ENCODE data around the gene SF3B3. TPM values are rescaled to one million over a fixed set of nuclear protein-coding genes. Genes with fewer than 3 reads are reported as not detected.
A peak's percentile ranks its signal among the peaks of the same experiment; 100 is the strongest.
"Not testable (repeated sequence)": the region's sequence is repeated elsewhere in the genome, so short reads cannot be mapped to it uniquely, and the experiment has no call there.

SF3B3 gene
- total RNA-seq, 5 donors from 2014 or later (not counting 1 experiment from before 2014, with no cell fraction given), result 202 to 291 (median 264) TPM

DNA sequence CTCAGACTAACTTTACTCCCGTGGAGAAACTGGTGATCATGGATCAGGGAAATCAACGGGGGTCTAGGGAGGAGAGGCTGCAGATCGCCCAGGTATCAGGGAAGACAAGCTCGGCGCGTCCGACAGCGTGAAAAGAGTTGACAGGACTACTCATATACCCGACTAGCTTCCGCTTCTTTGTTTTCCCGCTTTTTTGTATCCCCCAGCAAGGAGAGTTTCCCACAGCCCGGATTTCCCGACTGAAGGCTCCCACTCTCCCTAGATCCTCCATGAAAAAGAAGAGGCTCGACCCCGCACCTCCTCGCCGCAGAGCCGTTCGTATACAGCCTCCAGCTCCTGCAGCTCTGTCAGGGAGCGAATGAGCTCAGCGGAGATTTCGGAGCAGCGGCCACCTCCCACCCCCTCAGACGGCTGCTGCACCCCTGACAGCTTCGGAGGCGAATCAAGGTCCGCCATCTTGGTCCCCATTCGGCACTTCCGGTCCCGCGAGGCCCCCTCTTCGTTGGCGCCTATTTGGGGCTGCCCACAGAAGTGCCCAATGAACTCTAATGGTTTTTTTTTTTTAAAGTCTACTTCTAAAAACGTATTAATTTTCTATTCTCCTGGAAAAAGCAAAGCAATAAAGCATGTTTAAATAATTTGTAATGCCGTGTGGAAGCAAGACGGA lies 407 bp upstream of the SF3B3 start, which contains the start of gene COG4:
Gene COG4, minus strand, starts transcription at position 479 of the 667 bp plus-strand sequence. Its CDS starts 11 bp downstream, at position 468.
- peak within 1 kb of the TSS; percentile 97 to 98 (median 97) for H3K4me3 Mint-ChIP-seq
- Histone ChIP-seq H3K36me3 (ENCODE audit: control insufficient read depth in 2 of 2, extremely low read depth in 1 of 2, insufficient read depth in 1 of 2, low read length in 1 of 2) (peaks cover 0 to 19% of the 10 kb centered on the region in 2 donors), H3K9me3 (no peaks in the 10 kb centered on the region), H3K4me3 (ENCODE audit: control insufficient read depth in 1 of 2, extremely low read depth in 1 of 2, low read length in 1 of 2) (peak within 1 kb of the TSS; percentile 84 to 95), H3K27ac (ENCODE audit: low read length) (peak within 1 kb of the TSS; percentile 97), H3K4me1 (ENCODE audit: control insufficient read depth in 1 of 2, extremely low read depth in 1 of 2, insufficient read depth in 2 of 2, low read length in 2 of 2) (peaks cover 22 to 60% of the 10 kb centered on the region in 2 experiments), H3K27me3 (replicated peaks in 1 of 2; ENCODE audit: control insufficient read depth in 2 of 2, extremely low read depth in 1 of 2, insufficient read depth in 2 of 2, low read length in 1 of 2) (no peaks in the 10 kb centered on the region)
- CTCF ChIA-PET, result interaction anchor here (0.7 to 1.8 kb wide), 3 partner anchors 14 to 177 kb away, joined by 3 to 8 read pairs (median 3); no protein-coding TSS in a partner anchor
- 0% methylated on average over 23 of the region's 36 CpGs for WGBS (ENCODE audit: insufficient coverage)
- H3K4me1 Mint-ChIP-seq, result peaks cover 54 to 61% (median 59%) of the 10 kb centered on the region in 3 donors
- H3K9me3 Mint-ChIP-seq, result no peaks in the 10 kb centered on the region
- no peaks in the 10 kb centered on the region for H3K27me3 Mint-ChIP-seq
- peak; percentile 78 to 86 (median 80) for ATAC-seq (replicated peaks in 1 of 4)
- peak within 1 kb of the TSS; percentile 99 for H3K27ac Mint-ChIP-seq
- POLR2A ChIA-PET, result interaction anchor here (0.5 to 1.0 kb wide), 8 partner anchors 9 to 1198 kb away, joined by 3 to 6 read pairs (median 4); partner anchors contain the start of gene FCSK (in 1 of the 2)
- peak; percentile 75 to 94 (median 89) for DNase-seq
- peaks cover 18% of the 10 kb centered on the region for H3K36me3 Mint-ChIP-seq

DNA sequence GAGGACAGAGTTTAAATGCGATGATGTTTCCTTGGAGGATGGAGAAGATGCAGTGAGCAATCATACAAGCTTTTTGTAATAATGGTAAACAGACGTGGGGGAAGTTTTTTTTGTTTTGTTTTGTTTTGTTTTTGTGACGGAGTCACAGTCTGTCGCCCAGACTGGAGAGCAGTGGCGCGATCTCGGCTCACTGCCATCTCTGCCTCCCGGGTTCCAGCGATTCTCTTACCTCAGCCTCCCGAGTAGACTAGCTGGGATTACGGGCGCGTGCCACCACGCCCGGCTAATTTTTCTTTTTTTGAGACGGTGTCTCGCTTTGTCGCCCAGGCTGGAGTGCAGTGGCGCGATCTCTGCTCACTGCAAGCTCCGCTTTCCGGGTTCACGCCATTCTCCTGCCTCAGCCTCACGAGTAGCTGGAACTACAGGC lies 796 bp downstream of the SF3B3 start:
- peaks cover 65 to 72% (median 71%) of the 10 kb centered on the region in 3 donors for H3K4me1 Mint-ChIP-seq
- ATAC-seq (replicated peaks in 1 of 4), result peak; percentile 7 to 39 (median 8)
- not testable (repeated sequence) for H3K9me3 ChIP-seq; H3K27me3 ChIP-seq (replicated peaks in 1 of 2; ENCODE audit: control insufficient read depth in 2 of 2, extremely low read depth in 1 of 2, insufficient read depth in 2 of 2, low read length in 1 of 2); H3K27me3 Mint-ChIP-seq; H3K9me3 Mint-ChIP-seq
- peak in 33 of 35 experiments; percentile 2 to 61 (median 28) for DNase-seq
- peaks cover 4 to 28% of the 10 kb centered on the region in 2 donors for H3K36me3 ChIP-seq (ENCODE audit: control insufficient read depth in 2 of 2, extremely low read depth in 1 of 2, insufficient read depth in 1 of 2, low read length in 1 of 2)
- peaks cover 29% of the 10 kb centered on the region for H3K36me3 Mint-ChIP-seq
- H3K27ac ChIP-seq (ENCODE audit: low read length), result peak overlapping the region; percentile 97
- H3K4me1 ChIP-seq (ENCODE audit: control insufficient read depth in 1 of 2, extremely low read depth in 1 of 2, insufficient read depth in 2 of 2, low read length in 2 of 2), result peaks cover 24 to 69% of the 10 kb centered on the region in 2 experiments
- H3K4me3 ChIP-seq (ENCODE audit: control insufficient read depth in 1 of 2, extremely low read depth in 1 of 2, low read length in 1 of 2), result peak overlapping the region; percentile 84 to 95
- WGBS (ENCODE audit: insufficient coverage), result under 1% methylated on average over 21 of the region's 24 CpGs
- POLR2A ChIA-PET, result interaction anchor here in 1 of 2 donors (0.5 to 1.7 kb wide), 3 partner anchors 16 to 178 kb away, joined by 4 to 10 read pairs (median 5); partner anchors contain the start of gene DDX19A
- peak overlapping the region; percentile 97 to 98 (median 97) for H3K4me3 Mint-ChIP-seq
- CTCF ChIA-PET, result interaction anchor here (0.8 to 1.4 kb wide), 7 partner anchors 10 to 247 kb away, joined by 3 to 5 read pairs (median 3); no protein-coding TSS in a partner anchor
- peak overlapping the region; percentile 99 for H3K27ac Mint-ChIP-seq

DNA sequence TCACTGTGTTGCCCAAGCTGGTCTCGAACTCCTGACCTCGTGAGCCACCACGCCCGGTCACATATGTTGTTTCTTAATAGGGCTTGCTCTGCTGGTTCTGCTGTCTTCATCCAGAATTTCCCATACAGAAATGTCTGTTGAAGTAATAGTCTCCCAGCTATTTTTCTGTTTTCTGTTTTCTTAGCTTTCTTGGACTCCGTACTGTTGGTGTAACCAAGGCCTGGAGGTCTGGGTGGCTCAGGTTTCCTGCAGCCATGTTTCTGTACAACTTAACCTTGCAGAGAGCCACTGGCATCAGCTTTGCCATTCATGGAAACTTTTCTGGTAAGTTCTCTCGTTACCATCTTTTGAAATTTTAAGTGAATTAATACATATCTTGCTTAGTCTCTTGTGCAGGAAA lies 2.8 kb downstream of the SF3B3 start:
- peaks cover 54 to 63% (median 63%) of the 10 kb centered on the region in 3 donors for H3K4me1 Mint-ChIP-seq
- no peaks in the 10 kb centered on the region for H3K27me3 Mint-ChIP-seq
- Histone ChIP-seq H3K4me3 (ENCODE audit: control insufficient read depth in 1 of 2, extremely low read depth in 1 of 2, low read length in 1 of 2) (no peak overlapping the region), H3K36me3 (ENCODE audit: control insufficient read depth in 2 of 2, extremely low read depth in 1 of 2, insufficient read depth in 1 of 2, low read length in 1 of 2) (peaks cover 4 to 48% of the 10 kb centered on the region in 2 donors), H3K27ac (ENCODE audit: low read length) (no peak overlapping the region), H3K4me1 (ENCODE audit: control insufficient read depth in 1 of 2, extremely low read depth in 1 of 2, insufficient read depth in 2 of 2, low read length in 2 of 2) (peaks cover 24 to 62% of the 10 kb centered on the region in 2 experiments), H3K9me3 (no peaks in the 10 kb centered on the region), H3K27me3 (replicated peaks in 1 of 2; ENCODE audit: control insufficient read depth in 2 of 2, extremely low read depth in 1 of 2, insufficient read depth in 2 of 2, low read length in 1 of 2) (no peaks in the 10 kb centered on the region)
- CTCF ChIA-PET, result no interaction called here
- H3K27ac Mint-ChIP-seq, result peak overlapping the region; percentile 44 to 55
- DNase-seq (no peak), ATAC-seq (replicated peaks in 1 of 4) (no peak)
- 71% methylated on average over 5 of the region's 6 CpGs for WGBS (ENCODE audit: insufficient coverage)
- no peaks in the 10 kb centered on the region for H3K9me3 Mint-ChIP-seq
- peak overlapping the region; percentile 40 to 97 (median 65) for H3K4me3 Mint-ChIP-seq
- H3K36me3 Mint-ChIP-seq, result peaks cover 37% of the 10 kb centered on the region
- POLR2A ChIA-PET, result no interaction called here

DNA sequence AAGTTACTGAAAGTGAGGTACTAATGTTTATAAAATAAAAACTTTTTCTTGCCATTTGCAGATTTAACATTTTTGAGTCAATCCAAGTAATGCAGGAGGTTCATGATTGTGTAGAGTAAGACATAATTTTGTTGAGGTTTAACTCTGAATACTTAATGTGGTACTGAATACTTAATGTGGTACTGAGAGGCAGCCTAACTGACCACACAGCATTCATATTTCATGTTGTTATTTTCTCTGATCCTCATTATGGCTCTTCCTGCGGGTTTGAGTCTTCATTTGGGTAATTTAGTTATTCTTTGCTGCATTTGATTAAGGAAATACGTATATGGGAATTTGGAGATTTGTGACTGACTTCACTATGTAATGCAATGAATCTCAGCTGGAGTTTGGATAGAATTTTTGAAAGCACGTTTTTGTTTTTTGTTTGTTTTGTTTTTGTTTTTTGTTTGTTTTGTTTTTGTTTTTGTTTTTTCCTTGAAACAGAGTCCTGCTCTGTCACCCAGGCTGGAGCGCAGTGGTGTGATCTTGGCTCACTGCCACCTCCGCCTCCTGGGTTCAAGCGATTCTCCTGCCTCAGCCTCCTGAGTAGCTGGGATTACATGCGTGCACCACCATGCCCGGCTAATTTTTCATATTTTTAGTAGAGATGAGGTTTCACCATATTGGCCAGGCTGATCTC lies 3.8 kb downstream of the SF3B3 start:
- H3K27me3 Mint-ChIP-seq, result no peaks in the 10 kb centered on the region
- CTCF ChIA-PET, result interaction anchor here in 1 of 2 donors (0.8 to 1.2 kb wide), 2 partner anchors 11 to 18 kb away, joined by 4 read pairs; no protein-coding TSS in a partner anchor

DNA sequence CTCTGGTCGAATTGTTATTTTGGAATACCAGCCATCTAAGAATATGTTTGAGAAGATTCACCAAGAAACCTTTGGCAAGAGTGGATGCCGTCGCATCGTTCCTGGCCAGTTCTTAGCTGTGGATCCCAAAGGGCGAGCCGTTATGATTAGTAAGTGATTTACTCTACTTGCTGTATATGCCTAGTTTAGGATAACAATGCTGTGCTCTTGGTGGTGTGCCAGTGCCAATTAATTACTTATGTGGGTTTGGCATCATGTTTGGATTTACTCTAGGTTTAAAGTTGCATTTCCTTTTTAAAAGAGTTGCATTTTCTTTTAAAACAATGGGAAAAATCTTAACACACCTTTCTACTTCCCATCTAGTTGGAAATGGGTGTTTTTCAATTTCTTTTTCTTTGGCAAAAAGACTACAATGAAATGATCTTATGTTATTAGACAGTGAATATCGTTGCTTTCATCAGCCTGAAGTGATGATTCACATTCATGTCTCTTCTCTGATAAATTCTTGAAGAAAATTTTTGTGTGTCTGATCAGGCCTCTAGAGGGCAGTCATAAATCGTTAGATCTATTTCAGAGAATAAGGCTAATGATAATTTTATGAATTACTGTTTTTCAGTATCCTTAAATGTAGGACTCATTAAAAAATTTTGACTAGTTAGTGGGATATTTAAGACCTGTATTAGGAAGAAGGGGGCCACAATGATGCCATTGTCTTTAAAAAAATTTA lies 5.6 kb downstream of the SF3B3 start:
- Mint-ChIP-seq H3K9me3 (no peaks in the 10 kb centered on the region), H3K27ac (peak overlapping the region; percentile 34 to 36), H3K4me3 (peak overlapping the region in 2 of 3 donors; percentile 4 to 41), H3K4me1 (peaks cover 60 to 64% (median 63%) of the 10 kb centered on the region in 3 donors), H3K27me3 (no peaks in the 10 kb centered on the region), H3K36me3 (peaks cover 52% of the 10 kb centered on the region)
- 92% methylated on average over 6 of the region's 8 CpGs for WGBS (ENCODE audit: insufficient coverage)
- DNase-seq, result peak in 2 of 35 experiments; percentile 11 to 55
- no peak overlapping the region for H3K27ac ChIP-seq (ENCODE audit: low read length)
- ATAC-seq (replicated peaks in 1 of 4), result no peak
- no peaks in the 10 kb centered on the region for H3K27me3 ChIP-seq (replicated peaks in 1 of 2; ENCODE audit: control insufficient read depth in 2 of 2, extremely low read depth in 1 of 2, insufficient read depth in 2 of 2, low read length in 1 of 2)
- H3K4me3 ChIP-seq (ENCODE audit: control insufficient read depth in 1 of 2, extremely low read depth in 1 of 2, low read length in 1 of 2), result no peak overlapping the region
- peaks cover 15 to 46% of the 10 kb centered on the region in 2 experiments for H3K4me1 ChIP-seq (ENCODE audit: control insufficient read depth in 1 of 2, extremely low read depth in 1 of 2, insufficient read depth in 2 of 2, low read length in 2 of 2)
- ChIA-PET POLR2A (interaction anchor here in 1 of 2 donors (0.7 kb wide), 1 partner anchor 32 kb away, joined by 9 read pairs; no protein-coding TSS in a partner anchor), CTCF (no interaction called here)
- H3K9me3 ChIP-seq, result no peaks in the 10 kb centered on the region
- H3K36me3 ChIP-seq (ENCODE audit: control insufficient read depth in 2 of 2, extremely low read depth in 1 of 2, insufficient read depth in 1 of 2, low read length in 1 of 2), result peaks cover 4 to 74% of the 10 kb centered on the region in 2 donors

More for the DNA sequence above, 3.8 kb downstream of the SF3B3 start:
- no peaks in the 10 kb centered on the region for H3K9me3 Mint-ChIP-seq
- ATAC-seq (replicated peaks in 1 of 4), result no peak
- DNase-seq, result no peak
- H3K27ac Mint-ChIP-seq, result peak overlapping the region in 1 of 2 donors; percentile 53
- 61% methylated on average over 2 of the region's 8 CpGs for WGBS (ENCODE audit: insufficient coverage)
- Histone ChIP-seq H3K9me3 (no peaks in the 10 kb centered on the region), H3K27ac (ENCODE audit: low read length) (no peak overlapping the region), H3K4me1 (ENCODE audit: control insufficient read depth in 1 of 2, extremely low read depth in 1 of 2, insufficient read depth in 2 of 2, low read length in 2 of 2) (peaks cover 18 to 52% of the 10 kb centered on the region in 2 experiments), H3K36me3 (ENCODE audit: control insufficient read depth in 2 of 2, extremely low read depth in 1 of 2, insufficient read depth in 1 of 2, low read length in 1 of 2) (peaks cover 4 to 57% of the 10 kb centered on the region in 2 donors), H3K4me3 (ENCODE audit: control insufficient read depth in 1 of 2, extremely low read depth in 1 of 2, low read length in 1 of 2) (no peak overlapping the region), H3K27me3 (replicated peaks in 1 of 2; ENCODE audit: control insufficient read depth in 2 of 2, extremely low read depth in 1 of 2, insufficient read depth in 2 of 2, low read length in 1 of 2) (no peaks in the 10 kb centered on the region)
- peaks cover 42% of the 10 kb centered on the region for H3K36me3 Mint-ChIP-seq
- peaks cover 55 to 58% (median 58%) of the 10 kb centered on the region in 3 donors for H3K4me1 Mint-ChIP-seq
- POLR2A ChIA-PET, result interaction anchor here in 1 of 2 donors (0.6 kb wide), 1 partner anchor 145 kb away, joined by 8 read pairs; no protein-coding TSS in a partner anchor
- H3K4me3 Mint-ChIP-seq, result peak overlapping the region in 2 of 3 donors; percentile 22 to 97

Data from T-cell (primary cell).